Measurements from ENCODE around the gene DNAH1. TPM values are rescaled to one million over a fixed set of nuclear protein-coding genes. Genes with fewer than 3 reads are reported as not detected.

The DNAH1 gene
- total RNA-seq, 1 experiment from 2014 or later, result 5.9 TPM

DNA sequence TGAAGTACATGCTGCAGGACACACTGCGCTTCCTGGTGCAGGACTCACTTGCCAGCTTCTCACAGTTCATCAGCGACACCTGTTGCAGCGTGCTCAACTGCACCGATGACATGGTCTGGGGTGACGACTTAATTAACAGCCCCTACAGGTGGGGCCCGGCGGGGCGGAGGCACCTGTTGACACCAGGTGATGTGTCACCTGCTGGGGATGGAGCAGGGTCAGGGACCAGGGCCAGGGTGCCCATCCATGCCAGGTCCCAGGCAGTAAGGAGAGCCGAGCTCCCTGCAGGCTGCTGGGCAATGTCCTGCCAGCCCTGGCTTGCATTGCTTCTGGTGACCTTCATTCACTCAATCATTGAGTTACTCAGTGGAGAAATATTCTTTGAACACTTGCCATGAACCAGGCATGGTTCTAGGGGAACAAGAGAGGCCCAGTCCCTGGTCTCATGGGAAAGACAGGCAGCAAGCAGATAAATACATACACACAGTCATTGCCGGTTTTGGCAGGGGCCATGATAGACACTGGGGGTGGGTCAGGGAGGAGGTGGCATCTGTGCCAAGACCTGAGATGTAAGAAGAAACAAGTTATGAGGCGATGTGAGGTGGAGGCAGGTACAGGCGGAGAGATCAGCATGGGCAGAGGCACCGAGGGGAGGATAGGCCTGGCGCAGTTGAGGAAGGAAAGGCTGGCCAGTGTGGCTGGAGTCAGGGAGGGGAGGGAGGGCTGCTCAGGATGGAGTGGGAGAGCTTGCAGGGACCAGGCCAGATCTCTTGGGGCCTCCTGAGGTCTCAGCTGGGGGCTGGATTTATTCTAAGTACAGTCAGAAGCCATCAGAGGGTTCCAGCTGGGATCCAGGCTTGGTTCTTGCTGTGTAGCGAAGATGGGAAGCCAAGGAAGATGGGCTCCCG is 30.8 kb downstream of the DNAH1 start:
- ChIA-PET CTCF (interaction anchor here (0.6 kb wide), 1 partner anchor 380 kb away, joined by 7 read pairs; the partner anchor contains the start of gene PCBP4), POLR2A (ENCODE audit: unreplicated experiment) (no interaction called here)
- Histone ChIP-seq H3K9me2 (ENCODE audit: insufficient read depth) (no peaks in the 10 kb centered on the region), H3K27me3 (ENCODE audit: insufficient read depth, low read depth) (no peaks in the 10 kb centered on the region), H2AFZ (no peak overlapping the region), H4K20me1 (ENCODE audit: insufficient read depth) (no peaks in the 10 kb centered on the region), H3K79me2 (ENCODE audit: low read depth) (no peaks in the 10 kb centered on the region), H3K27ac (no peak overlapping the region), H3K9me3 (ENCODE audit: insufficient read depth, low read depth) (no peaks in the 10 kb centered on the region), H3K4me1 (replicated peaks; ENCODE audit: insufficient read depth) (no peaks in the 10 kb centered on the region), H3K36me3 (ENCODE audit: low read depth) (no peaks in the 10 kb centered on the region), H3F3A (ENCODE audit: insufficient read depth, low read depth) (no peaks in the 10 kb centered on the region), H3K4me3 (no peak overlapping the region), H3K4me2 (no peak overlapping the region)
- intact Hi-C loops (cut with micrococcal nuclease; ENCODE audit: unreplicated experiment), result no loop called here
- DNase-seq, result no peak
- TF ChIP-seq, protein P1, sequence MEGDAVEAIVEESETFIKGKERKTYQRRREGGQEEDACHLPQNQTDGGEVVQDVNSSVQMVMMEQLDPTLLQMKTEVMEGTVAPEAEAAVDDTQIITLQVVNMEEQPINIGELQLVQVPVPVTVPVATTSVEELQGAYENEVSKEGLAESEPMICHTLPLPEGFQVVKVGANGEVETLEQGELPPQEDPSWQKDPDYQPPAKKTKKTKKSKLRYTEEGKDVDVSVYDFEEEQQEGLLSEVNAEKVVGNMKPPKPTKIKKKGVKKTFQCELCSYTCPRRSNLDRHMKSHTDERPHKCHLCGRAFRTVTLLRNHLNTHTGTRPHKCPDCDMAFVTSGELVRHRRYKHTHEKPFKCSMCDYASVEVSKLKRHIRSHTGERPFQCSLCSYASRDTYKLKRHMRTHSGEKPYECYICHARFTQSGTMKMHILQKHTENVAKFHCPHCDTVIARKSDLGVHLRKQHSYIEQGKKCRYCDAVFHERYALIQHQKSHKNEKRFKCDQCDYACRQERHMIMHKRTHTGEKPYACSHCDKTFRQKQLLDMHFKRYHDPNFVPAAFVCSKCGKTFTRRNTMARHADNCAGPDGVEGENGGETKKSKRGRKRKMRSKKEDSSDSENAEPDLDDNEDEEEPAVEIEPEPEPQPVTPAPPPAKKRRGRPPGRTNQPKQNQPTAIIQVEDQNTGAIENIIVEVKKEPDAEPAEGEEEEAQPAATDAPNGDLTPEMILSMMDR (conservative IDR thresholded peaks at IDR 0.05), result no peak
- TF ChIP-seq EZH2 (IDR thresholded peaks at IDR 0.05; ENCODE audit: low read depth), result no peak
- BruUV-seq (replicated peaks), result no TSS peak

DNA sequence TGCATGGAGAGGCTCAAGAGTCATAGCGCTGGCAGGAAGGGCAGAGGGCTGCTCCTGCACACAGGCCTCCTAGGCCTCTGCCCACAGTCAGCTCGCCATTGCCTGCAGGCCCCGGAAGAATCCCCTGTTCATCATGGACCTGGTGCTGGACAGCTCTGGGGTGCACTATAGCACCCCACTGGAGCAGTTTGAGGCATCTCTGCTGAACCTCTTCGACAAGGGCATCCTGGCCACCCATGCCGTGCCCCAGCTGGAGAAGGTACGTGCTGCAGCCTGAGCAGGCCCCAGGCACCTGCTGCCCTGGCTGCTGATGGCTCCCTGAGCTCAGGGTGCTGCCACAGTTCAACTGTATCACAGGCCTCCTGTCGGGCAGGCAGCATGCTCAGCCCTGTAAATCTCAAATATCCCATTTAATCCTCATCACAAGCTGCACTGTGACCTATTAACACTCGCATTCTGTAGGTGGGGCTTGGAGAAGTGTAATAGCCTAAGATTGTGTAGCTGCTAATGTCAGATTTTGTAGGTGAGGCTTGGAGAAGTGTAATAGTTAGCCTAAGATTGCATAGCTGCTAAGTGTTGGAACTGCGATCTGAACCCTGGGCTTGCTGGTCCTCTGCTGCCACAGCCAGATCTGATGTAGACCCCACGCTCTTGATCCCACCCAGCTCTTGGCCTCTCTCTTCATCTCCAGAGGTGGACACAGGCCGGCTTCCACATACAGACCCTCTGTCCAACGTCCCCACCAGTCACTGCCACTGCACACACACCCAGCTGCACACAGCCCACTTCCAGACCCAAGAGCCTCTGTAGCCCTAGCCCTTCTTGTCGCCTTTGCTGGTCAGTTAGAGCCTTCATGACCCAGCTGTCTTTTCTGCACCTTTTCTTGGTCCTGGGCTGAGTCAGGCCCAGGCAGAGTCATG is 31.9 kb downstream of the DNAH1 start:
- Histone ChIP-seq H3K27ac (no peak overlapping the region), H3K36me3 (ENCODE audit: low read depth) (no peaks in the 10 kb centered on the region), H3K9me3 (ENCODE audit: insufficient read depth, low read depth) (no peaks in the 10 kb centered on the region), H3K79me2 (ENCODE audit: low read depth) (no peaks in the 10 kb centered on the region), H2AFZ (no peak overlapping the region), H3K4me3 (no peak overlapping the region), H3K27me3 (ENCODE audit: insufficient read depth, low read depth) (no peaks in the 10 kb centered on the region), H3K4me1 (replicated peaks; ENCODE audit: insufficient read depth) (no peaks in the 10 kb centered on the region), H3F3A (ENCODE audit: insufficient read depth, low read depth) (no peaks in the 10 kb centered on the region), H3K4me2 (no peak overlapping the region), H4K20me1 (ENCODE audit: insufficient read depth) (no peaks in the 10 kb centered on the region), H3K9me2 (ENCODE audit: insufficient read depth) (no peaks in the 10 kb centered on the region)
- TF ChIP-seq, protein P1 (conservative IDR thresholded peaks at IDR 0.05), result no peak
- TF ChIP-seq EZH2 (IDR thresholded peaks at IDR 0.05; ENCODE audit: low read depth), result no peak
- POLR2A ChIA-PET (ENCODE audit: unreplicated experiment), result no interaction called here
- intact Hi-C loops (cut with micrococcal nuclease; ENCODE audit: unreplicated experiment), result no loop called here
- no peak for DNase-seq
- CTCF ChIA-PET, result no interaction called here
- no TSS peak for BruUV-seq (replicated peaks)

DNA sequence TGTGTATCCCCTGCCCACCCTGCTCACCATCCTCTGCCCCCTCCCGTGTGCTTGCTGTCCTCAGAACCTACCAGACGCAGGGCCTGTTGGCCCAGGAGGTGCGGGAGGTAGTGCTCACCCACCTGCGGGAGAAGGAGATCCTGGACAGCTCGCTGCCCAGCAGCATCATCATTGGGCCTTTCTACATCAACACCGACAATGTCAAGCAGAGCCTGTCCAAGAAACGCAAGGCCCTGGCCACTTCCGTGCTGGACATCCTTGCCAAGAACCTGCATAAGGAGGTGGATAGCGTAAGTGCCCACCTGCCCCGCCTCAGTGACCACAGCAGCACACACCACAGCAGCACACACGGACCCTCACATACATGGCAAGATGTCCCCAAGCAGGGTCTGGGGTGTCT is 33.0 kb downstream of the DNAH1 start:
- TF ChIP-seq, protein P1 (conservative IDR thresholded peaks at IDR 0.05), result no peak
- TF ChIP-seq EZH2 (IDR thresholded peaks at IDR 0.05; ENCODE audit: low read depth), result no peak
- Histone ChIP-seq H3K4me2 (no peak overlapping the region), H3K9me2 (ENCODE audit: insufficient read depth) (no peaks in the 10 kb centered on the region), H2AFZ (no peak overlapping the region), H3K27me3 (ENCODE audit: insufficient read depth, low read depth) (no peaks in the 10 kb centered on the region), H4K20me1 (ENCODE audit: insufficient read depth) (no peaks in the 10 kb centered on the region), H3K36me3 (ENCODE audit: low read depth) (no peaks in the 10 kb centered on the region), H3K27ac (no peak overlapping the region), H3K79me2 (ENCODE audit: low read depth) (no peaks in the 10 kb centered on the region), H3K9me3 (ENCODE audit: insufficient read depth, low read depth) (no peaks in the 10 kb centered on the region), H3K4me1 (replicated peaks; ENCODE audit: insufficient read depth) (no peaks in the 10 kb centered on the region), H3K4me3 (no peak overlapping the region), H3F3A (ENCODE audit: insufficient read depth, low read depth) (no peaks in the 10 kb centered on the region)
- no TSS peak for BruUV-seq (replicated peaks)
- intact Hi-C loops (cut with micrococcal nuclease; ENCODE audit: unreplicated experiment), result no loop called here
- POLR2A ChIA-PET (ENCODE audit: unreplicated experiment), result no interaction called here
- CTCF ChIA-PET, result no interaction called here
- no peak for DNase-seq

Data from PC-9 (cell line).